GM21786 (cell line): ENCODE results near the gene SUPT3H.
A peak's percentile ranks its signal among the peaks of the same experiment; 100 is the strongest.

Source experiments
- ATAC-seq: cut with Tn5 transposase; IDR thresholded peaks from one replicate; pipeline ENCODE4 v1.9.1; 2021; ENCODE audit not compliant: unreplicated experiment

Gene SUPT3H

DNA sequence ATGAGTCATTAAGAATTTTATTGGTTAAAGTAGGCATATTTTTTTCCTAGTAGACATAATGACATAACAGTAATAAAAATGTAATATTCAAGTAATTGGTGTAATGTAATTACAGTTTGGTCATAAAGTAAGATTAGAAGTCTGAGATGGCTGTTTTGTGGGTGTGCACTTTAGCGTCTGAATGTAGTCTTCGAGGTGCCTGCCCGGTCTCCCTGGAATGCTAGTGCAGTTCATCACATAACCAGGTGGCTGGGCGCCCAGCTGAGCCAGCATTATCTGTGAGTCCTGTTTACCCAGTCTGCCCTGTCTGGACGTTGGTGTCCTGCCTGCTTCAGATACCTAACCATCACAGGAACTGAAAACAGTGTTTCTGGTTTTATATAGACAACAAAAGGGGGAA is 571.1 kb downstream of the SUPT3H start:
- no peak for ATAC-seq

DNA sequence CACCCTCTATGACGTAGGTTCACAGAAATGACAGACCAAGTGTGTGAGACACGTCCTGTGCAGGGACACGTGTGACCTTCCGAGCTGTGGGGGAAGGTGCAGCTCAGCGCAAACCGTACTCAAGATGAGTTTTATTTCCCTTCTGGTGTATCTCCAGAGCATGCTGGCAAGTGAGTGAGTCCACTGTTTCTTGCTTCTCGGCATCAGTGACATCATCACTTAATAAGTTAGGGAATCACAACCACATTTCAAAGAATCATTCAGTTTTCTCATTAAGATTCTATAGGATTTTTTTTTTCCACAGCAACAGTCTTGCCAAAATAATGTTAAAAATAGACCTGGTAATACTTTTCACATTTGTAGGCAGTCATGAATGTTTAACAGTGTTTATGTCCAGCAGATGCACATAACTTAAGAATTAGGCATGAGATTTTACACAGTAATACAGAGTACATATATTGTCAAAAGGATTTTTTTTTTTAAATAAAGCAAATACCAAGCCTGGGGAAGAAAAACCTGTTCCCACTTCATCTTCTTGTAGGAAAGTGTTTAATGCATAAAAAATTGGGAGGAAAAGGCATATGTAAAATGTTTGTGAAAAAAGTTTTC is 572.4 kb downstream of the SUPT3H start:
- ATAC-seq, result no peak

DNA sequence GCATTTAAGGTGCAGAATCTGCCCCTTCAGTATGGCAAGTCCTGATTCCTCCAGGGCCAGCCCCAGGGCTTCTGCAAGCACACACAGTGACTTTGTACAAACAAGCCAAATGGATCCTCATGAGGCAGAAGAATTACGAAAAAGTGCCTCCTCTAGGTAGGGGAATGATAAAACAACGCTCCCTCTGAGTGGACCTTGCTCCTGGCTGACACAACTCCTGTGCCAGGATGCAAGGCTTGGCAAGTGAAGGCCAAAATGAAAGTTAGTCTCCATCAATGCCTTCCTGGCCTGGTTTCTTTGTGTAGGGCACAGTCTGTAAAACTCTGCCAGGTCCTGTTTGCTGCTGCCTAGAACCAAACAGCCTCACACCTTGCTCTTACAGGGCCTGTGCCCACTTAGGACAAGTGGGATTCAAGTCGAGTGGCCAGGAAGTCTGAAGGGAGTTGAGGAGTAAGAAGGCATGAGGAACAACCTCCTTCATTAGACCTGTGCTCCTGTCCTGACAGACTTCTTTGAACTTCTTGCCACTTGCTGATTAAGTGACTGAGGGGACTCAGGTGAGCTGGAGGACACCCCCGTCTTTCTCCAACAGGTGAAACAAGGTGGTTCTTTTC is 573.1 kb downstream of the SUPT3H start:
- ATAC-seq, result no peak

DNA sequence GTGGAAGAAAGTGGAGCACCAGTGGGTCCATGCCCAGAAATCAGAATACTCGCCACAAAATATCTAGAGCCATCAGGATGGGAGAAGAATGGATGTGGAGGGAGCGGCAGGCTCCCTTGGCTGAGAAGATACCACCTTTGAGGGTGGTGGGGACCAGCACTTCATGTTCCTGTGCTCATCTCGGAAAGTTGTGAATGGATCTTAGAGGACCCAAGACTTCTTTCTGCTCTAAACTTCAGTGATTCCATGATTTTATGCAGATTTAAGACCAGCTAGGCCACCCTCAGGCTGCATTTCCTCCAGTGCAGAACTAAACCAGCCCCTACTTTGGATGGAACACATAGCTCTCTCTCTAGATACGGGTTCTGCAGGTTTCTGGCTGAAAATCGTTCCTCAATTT is 573.7 kb downstream of the SUPT3H start:
- ATAC-seq, result no peak

DNA sequence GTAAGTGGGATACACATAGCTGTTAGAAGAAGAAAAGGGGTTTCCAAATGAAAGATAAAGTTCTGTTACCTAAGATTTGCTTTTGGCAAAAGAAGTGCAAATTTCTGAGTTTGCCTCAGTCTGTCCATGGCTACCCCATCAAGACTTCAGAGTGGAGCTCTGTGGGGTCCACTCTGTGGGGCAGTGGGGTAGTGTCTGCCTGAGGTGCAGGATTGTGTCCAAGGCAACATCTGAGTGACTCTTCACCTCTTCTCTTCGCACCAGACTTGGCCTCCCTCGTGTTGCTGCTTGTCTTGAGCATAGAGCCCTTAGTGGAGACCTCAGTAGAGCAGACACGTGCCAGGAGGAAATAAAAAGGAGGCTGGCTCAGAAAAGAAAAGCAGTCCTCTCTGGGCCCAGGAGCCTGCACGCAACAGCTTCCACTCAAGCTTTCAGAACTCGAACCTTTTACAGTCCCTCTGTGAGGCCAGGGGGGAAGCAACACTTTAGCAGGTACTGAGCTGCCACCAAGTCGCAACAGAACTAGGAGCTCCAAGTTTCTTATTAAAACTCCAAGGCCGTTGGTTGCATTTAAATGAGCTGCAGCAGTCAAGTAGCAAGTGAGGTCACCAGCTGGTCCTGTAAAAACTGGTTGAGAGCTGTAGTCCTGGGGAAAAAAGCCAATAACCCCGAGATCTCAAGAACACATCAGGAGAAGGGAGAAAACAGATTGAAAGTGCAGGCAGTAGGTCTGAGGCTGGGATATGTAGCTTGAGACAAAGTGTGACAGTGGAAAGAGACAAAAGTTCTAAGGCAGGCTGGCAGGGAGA is 576.7 kb downstream of the SUPT3H start:
- no peak for ATAC-seq

DNA sequence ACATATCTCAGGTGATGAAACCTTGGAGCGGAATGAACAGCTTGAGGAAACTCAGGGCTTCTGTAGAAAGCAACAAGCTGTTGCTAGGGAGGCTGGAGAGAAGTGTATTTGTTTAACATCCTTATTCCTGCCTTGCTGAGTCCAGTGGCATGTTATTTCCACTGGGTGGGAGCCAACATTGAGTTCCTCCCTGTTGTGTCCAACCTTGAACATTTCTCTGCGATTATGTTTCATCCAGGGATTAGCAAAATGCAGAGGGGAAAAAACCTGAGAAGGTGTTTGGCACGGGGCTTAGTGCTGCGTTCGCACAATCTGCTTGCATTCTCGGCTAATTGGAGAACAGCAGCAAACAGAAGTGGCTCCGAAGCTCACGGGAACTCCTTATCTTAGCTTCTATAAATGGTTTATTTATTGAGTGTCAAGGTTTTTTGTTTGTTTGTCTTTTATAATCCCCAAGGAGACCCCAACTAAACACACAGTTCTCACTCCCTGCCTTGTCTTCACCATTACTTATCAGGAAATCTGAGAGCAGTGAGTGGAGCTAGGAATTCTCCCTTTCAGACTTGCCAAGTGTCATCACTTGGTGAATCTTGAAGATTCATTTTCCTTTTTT is 577.5 kb downstream of the SUPT3H start:
- no peak for ATAC-seq

DNA sequence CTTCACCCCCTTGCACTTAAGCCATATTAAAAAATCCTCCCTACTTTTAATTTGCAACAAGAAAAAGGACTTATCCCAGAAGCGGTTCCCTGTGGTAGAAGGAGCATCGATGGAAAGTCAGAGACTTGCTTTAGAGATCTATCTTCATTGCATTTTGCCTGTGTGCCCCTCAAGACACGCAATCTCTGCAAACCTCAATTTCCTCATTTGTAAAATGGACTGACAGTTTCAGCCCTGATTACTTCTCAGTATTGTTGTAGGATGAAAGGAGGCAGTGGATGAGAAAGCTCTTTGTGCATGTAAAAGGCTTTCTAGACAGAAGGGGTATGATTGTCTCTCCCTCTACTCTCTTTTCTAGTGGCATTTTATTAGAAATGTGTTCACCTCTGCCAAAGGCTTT is 580.0 kb downstream of the SUPT3H start:
- ATAC-seq, result no peak

DNA sequence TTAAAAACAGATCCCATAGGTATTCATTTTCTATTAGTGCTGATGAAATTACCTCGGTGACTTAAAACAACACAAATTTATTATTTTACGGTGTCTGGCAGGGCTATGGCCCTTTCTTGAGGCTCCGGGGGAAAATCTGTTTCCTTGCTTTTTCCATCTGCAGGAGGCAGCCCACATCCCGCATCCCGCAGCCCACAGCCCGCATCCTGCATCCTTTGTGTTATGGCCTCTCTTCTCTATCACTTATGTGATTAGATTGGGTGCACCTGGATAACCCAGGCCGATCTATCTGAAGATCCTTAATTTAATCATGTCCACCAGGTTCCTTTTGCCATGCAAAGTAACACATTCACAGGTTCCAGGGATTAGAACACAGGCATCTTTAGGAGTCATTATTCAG is 582.4 kb downstream of the SUPT3H start:
- no peak for ATAC-seq

DNA sequence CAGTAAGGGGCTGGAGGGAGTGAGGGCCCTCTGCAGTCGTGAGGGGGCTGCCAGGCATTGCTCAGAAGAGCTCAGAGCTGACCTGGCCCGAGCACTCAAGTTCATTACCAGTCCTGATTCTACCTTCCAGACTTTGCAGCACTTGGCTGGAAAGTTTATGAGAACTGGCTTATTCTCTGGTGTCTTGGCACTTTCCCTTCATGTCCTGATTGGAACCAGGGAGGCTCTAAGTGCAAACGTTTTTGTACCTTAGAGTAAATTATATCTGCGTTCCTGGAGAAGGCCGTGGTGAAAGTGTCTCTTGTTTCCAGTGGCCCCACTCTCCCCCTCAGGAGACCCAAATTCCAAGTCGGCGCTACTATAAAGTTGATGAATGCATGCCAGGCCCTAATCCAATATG is 587.9 kb downstream of the SUPT3H start:
- ATAC-seq, result no peak

DNA sequence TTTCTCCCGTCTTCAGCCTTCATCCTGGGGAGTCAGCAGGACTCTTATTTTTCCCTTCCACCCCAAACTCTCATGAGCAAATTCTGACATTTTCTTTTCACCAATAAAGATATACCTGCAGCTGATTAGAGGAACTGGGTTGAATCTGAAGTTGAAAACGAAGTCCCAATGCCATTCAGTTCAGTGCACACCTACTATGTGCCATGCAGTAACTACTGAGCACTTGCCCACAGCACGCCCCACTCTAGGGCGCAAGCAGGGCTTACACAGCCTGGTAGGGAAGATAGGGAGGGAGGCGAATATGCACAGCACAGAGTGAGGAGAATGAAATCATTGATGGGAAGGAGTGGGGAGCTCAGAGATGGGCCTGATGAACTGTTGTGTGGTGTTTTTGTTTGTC is 588.7 kb downstream of the SUPT3H start:
- ATAC-seq, result no peak

DNA sequence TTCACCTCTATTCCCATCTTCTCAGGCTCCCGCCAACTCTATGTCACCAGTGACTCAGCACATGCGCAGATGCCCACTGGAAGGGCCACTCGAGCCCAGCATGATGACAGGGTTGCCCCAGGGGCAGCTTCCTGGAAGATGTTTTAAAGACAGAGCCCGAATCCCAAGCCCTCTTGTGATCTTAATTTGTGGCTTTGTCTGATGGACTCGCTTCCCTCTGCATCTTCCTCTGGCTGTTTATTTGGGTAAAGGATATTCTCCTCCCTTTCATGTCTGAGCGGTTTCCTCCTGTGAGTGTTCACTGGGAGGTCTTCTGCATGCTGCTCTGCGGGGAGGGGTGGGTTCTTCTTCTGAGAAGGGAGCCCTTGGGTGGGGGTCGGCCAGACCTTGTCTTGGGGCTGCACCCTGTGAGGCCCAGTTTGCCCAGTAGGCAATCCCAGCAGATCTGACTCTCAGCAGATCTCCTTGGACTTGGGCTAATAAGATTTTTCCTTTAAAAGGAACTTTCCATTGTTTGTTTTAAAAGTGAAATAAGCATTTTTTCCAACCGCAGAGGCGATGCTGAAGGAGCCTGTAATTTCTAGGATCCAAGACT is 589.2 kb downstream of the SUPT3H start:
- no peak for ATAC-seq

DNA sequence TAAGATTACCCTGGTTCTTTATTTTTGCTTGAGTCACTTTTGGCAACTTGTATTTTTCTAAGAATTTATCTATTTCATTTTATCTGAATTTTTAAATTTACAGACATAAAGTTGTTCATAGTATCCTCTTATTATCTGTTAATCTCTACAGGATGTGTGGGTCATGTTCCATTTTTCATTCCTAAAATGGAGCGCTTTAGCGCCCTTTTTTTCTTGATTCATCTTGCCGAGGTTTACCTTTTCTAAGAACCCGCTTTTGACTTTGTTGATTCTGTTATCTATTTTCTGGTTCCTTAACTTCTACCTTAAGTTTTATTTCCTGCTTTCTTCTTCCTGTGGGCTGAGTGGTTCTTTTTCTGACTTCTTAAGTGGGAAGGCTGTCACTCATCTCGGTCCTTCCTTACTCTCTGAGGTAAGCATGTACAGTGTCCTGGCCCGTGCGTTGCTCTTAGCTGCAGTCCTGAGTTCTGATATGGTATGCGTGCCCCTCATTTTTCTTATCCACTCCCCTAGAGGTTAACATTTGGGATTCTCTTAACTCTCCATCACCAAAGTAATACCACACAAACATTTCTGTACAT is 590.4 kb downstream of the SUPT3H start:
- ATAC-seq, result no peak

DNA sequence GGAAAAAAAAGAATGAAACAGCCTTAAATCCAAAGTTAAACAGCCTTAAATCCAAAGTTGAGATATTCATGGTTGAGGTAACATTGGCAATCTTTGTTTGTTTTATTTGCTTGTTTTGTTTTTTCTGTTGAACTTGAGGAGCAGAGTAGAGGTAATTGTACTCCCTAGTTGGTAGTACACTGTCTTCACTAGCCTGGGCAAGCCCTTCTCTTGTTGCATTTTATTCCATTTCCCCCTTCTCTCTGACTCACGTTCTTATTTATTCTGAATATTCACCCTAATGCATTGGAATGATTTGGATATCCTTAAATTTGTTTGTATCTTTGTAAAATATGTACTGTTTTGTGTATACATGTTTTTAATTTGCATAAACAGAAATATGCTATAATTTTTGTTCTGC is 592.6 kb downstream of the SUPT3H start:
- no peak for ATAC-seq

DNA sequence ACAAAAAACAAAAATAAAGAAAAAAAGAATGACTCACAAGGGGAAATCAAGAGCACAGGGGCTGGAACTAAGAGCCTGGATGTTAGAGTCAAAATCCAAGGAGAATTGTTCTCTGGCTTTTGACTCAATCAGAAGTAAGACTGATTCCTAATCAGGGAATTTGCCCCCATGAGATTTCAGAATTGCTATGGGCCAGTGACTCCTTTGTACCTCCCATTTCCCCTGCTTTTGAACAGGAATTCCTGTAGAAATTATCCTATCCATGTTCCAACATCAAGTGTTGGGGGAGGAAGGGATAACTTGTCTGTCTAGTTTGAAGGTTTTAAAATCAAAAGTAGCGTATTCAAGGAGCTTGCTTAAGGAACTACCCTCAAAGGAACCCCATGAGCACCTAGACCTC is 593.5 kb downstream of the SUPT3H start:
- ATAC-seq, result no peak

DNA sequence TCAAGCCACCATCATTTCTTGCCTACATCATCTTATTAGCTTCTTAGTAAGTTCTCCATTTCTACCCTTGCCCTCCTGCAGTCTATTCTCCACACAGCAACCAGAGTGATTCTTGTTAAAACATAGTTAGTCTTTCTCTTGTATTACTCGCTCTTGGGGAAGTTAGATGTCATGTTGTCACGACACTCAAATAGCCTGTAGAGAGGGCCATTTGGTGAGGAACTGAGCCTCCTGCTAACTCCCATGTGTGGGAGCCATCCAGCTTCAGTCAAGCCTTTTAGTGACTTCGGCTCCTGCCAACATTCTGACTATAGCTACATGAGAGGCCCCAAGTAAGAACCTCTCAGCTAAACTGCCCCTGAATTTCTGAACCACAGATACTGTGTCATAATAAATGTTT is 594.8 kb downstream of the SUPT3H start:
- ATAC-seq, result no peak

DNA sequence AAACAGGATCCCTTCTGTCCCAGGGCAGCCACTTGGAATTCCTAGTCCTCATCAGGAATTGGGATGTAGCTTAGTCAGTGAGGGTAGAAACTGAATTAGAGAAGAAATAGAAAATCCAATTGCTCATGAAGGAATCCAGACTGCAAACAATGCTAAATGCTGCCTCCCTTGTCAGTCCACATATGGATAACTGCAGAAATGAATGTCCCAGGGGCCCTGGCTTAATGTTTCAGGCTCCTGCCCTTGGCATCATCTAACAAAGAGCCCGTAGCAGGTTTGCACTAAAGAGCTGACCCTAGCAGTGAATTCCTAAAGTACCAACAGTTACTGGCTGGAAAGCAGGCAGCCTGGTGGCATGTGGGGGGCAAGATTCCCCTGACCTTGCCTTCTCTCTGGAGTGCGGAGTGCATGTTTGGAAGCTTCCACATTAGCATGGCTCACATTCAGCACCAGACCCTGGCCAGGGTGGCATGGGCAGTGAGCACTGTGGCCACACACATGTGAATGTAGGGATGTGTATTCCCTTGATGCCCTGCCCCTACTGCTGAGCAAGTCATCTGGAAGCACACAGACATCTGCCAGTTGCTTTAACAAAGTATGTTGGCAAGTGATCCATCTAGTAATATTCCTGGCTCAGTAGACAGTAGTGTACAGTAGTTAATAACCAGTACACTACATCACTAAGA is 595.7 kb downstream of the SUPT3H start:
- no peak for ATAC-seq

DNA sequence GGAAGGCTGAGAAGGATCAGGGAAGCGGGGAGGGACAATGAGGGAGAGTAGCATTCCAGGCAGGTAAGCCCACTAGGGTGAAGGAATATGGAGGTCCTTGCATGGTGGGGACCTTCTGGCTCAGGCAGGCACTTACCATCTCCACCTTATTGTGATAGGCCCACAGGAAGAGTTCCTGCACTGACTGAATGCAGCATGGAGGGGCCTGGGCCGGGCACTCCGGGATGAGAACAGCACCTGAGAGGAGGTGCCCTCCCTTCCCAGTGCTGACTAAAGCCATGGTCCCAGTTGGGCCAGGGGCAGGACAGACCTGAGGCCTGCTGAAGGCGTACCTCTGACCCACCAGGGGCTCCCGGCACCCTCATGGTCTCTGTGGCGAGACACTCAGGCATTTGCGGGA is 597.6 kb downstream of the SUPT3H start:
- no peak for ATAC-seq

DNA sequence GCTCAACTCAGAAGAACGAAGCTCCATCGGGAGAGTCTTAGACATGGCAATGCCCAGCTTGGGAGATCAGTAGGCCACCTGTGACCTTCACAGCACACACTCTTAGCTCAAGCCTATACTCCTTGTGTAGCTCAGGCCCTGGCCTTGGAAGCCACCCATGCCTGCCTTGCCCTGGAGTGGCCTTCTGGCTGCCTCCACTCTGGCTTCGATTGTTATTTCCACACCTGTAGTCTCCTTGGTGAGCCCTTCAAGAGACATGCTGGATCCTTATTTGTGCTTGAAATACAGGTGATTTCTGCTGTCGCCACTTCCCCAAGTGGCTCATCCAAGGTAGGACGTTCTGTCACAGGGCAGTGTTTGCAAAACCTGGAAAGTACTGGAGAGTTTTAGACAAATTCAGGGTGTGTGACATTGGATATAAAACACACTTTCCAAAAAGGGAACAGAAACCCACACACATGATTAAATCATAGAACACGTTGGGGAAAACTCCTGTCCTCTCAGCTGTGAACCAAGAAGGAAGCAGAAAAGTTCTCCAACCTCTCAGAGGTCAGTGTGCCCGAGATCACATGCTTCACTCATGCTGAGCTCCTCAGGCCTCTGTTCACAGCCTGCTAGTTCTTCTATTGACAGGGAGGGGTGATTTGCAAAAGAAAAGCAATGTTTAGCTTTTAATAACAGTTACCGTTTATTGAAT is 598.5 kb downstream of the SUPT3H start:
- ATAC-seq, result peak; percentile 79
